GM12874 (cell line): ENCODE data around the gene PTPRD.

Source experiments
- CTCF ChIP-seq: IDR thresholded peaks from 2 replicates; pipeline ENCODE4 v1.5.1; 2011; ENCODE audit warnings: low read depth, mild to moderate bottlenecking, control low read depth, low read length, moderate library complexity; ENCODE audit not compliant: insufficient read depth

PTPRD gene

DNA sequence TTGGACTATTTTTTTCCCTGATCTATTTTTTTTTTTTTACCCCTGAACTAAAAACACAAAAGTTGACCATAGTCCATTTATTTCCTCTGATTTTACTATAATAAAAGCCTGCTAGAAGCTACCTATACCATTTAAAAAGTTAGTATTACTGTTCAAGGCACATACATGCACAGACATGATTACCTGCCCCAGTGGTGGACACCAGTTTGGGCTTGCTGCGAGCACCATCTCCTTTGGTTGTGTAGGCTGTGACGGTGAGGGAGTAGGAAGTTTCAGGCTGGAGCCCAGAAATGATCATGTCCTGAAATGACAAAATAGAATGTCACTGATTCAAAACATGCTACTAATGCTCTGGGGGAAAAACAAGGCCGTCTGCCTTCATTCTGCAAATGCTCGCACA is 2120.1 kb downstream of the PTPRD start:
- no peak for TF ChIP-seq CTCF

DNA sequence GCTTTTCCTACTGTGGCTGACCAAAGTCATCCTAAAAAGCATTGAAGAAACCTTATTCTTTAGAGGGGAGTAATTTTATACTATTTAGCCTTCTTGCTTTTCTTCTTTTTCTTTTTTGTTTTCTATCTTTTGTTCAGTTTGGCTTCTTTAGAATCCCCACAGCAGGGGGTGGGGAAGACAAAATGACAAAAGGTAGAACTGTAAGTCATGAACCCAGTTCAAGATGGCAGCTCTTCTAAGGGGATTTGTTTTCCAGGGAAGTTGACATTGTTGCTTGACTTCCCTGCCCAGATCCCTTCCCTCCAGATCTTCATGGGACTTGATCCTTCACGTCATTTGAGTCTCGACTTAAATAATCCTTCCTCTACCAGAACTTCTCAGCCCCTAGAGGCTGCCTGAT is 2120.8 kb downstream of the PTPRD start:
- TF ChIP-seq CTCF = no peak

DNA sequence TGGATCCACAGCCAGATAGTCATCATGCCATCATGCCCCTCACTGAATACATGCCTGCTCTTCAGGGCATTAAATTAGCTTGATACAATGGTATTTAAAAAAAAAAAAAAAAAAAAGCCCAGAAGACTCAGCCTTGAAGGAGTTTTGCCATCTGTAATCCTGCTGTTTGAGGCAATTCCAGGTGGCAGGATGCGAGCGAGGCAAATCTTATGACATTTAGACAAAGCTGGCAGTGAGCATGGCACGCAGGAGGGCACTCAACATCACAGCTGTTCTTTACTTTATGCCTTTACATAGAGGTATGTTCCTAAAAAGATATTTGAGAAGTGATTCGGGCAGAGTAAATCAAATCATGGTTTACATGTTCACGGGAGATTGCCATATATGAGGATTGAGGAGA is 2121.2 kb downstream of the PTPRD start:
- TF ChIP-seq CTCF = no peak

DNA sequence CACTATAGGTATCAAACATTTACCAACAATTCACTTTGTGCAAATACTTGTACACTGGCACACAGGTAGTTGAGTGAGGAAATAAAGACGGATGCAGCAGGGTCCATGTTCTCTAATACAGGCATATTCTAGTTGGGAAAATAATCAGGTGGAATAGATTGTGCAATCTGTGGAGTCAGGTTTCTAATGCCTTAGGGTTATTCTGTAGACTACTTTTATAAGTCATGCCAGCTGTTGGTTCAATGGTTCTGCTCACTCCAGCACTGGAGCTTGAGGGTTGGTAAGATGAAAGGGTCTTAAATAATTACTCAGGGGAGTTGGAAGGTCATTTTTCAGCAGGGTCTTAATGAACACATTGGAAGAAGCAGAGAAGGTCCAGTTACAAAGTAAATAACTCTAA is 2123.0 kb downstream of the PTPRD start:
- no peak for TF ChIP-seq CTCF

- TF ChIP-seq CTCF = no peak
Measured at GRCh38 chr9:8486095-8486494, 2126.7 kb downstream of the PTPRD start.

GRCh38 chr9:8484597-8485191 is 2128.1 kb downstream of the PTPRD start:
- TF ChIP-seq CTCF = no peak

DNA sequence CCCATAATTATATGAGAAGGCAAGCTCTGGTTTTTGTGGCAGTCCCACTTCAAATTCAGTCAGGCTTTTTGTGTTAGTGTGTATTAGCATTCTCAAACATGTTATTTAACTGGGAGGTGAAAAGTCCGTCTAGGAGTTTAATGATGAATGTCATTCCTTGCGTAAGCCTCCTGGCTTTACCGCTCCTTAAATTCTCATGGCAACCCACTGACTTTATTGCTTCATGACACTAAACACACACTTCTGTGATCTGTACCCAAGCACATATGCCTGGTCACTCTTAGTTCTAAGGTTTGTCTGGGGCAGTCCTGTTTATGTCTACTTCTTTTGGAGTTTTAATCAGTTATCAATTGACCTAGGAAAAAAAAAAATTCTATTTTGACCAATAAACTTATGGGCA is 2135.4 kb downstream of the PTPRD start:
- no peak for TF ChIP-seq CTCF
